ENCODE measurements around the gene WIPF2.
A peak's percentile ranks its signal among the peaks of the same experiment; 100 is the strongest.

WIPF2 gene, protein sequence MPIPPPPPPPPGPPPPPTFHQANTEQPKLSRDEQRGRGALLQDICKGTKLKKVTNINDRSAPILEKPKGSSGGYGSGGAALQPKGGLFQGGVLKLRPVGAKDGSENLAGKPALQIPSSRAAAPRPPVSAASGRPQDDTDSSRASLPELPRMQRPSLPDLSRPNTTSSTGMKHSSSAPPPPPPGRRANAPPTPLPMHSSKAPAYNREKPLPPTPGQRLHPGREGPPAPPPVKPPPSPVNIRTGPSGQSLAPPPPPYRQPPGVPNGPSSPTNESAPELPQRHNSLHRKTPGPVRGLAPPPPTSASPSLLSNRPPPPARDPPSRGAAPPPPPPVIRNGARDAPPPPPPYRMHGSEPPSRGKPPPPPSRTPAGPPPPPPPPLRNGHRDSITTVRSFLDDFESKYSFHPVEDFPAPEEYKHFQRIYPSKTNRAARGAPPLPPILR

DNA sequence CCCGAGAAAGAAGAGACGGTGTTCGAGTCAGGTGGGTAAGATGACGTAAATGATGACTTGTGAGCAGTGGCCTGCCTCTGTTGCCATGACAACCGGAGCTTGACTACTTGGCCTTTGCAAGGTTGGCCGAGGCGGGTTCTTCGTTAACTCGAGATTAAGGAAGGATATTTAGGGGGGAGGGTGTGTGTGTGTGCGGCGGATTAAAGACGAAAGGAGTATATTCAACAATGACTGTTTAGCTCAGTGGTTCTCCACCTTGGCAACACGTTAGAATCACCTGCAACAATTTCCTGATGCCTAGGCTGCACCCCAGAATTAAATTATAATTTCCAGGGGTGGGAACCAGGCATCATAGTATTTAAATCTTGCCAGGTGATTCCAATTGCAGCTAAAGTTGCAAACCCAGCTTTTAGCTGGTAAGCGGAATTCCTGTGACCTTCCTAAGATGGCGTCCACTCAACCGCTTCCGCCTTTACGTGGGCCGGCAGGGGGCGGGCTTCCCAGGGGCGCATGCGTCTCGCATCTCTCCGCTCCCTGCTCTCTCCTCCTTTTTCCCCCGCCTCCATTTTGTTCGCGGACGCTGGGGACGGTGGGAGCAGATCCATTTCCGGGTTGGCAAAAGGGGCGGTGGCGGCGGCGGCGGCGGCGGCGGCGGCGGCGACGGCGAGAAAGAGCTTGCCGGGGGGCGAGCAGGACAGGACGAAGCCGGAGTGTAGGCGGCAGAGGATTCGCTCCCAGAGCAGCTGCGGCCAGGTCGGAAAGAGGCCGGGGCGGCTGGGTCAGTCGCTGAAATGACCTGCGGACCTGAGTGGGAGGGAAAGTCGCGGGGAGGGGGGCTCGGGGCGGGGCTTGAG lies at the start of gene WIPF2:
Gene WIPF2 (plus strand): TSS at position 565 of the 854 bp plus-strand sequence. CDS start 37,156 bp downstream, outside the sequence.
- peak; percentile 97 for DNase-seq (ENCODE audit: low spot score)

DNA sequence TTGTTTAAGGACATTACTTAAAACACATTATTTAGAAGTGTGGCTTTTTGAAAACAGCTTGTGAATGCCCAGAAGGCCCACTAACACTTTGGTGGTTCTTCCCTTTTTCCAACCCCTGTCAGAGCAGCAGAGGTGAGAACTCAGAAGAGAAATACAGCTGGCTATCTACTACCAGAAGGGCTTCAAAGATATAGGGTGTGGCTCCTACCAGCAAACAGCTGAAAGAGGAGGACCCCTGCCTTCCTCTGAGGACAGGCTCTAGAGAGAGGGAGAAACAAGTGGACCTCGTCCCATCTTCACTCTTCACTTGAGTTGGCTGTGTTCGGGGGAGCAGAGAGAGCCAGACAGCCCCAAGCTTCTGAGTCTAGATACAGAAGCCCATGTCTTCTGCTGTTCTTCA lies 48.8 kb upstream of the WIPF2 start:
- DNase-seq (ENCODE audit: low spot score), result no peak

DNA sequence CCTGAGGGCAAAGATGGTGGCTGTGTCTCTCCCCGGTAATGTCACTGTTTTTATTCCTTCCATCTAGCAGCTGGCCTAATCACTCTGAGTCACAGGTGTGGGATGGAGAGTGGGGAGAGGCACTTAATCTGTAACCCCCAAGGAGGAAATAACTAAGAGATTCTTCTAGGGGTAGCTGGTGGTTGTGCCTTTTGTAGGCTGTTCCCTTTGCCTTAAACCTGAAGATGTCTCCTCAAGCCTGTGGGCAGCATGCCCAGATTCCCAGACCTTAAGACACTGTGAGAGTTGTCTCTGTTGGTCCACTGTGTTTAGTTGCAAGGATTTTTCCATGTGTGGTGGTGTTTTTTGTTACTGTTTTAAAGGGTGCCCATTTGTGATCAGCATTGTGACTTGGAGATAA lies 47.4 kb upstream of the WIPF2 start:
- no peak for DNase-seq (ENCODE audit: low spot score)

DNA sequence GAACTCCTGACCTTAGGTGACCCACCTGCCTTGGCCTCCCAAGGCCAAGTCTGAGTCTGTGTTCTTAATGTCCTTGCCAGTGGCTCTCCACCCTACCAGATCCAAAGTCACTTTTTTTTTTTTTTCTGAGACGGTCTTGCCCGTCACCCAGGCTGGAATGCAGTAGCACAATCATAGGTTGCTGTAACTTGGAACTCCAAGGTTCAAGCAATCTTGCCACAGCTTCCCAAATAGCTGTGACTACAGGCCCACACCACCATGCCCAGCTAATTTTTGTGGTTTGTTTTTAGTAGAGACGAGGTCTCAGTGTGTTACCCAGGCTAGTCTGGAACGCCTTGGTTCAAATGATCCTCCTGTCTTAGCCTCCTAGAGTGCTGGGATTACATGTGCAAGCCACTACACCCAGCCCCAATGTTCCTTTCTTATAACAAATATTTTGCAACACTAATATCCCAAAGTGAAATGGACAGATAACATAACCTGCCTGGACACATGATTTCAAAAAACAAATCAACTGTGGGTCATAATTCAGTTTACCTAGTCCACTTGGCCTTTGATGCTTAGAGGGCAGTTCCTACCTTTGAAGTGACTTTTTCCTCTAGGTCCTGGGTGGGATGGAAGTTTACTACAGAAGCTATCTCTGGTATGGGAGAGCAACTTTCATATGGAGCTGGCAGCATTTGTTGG lies 45.9 kb upstream of the WIPF2 start:
- DNase-seq (ENCODE audit: low spot score), result no peak

DNA sequence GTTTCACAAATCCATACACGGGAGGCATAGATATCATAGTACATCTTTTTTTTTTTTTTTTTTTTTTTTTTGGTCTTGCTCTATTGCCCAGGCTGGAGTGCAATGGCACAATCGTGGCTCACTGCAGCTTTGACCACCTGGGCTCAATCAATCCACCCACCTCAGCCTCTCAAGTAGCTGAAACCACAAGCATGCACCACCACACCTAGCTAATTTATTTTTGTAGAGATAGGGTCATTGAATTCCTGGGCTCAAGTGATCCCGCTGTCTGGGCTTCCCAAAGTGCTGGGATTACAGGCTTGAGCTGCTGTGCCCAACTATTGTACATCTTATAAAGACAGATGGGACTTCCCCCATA lies 45.3 kb upstream of the WIPF2 start:
- no peak for DNase-seq (ENCODE audit: low spot score)

DNA sequence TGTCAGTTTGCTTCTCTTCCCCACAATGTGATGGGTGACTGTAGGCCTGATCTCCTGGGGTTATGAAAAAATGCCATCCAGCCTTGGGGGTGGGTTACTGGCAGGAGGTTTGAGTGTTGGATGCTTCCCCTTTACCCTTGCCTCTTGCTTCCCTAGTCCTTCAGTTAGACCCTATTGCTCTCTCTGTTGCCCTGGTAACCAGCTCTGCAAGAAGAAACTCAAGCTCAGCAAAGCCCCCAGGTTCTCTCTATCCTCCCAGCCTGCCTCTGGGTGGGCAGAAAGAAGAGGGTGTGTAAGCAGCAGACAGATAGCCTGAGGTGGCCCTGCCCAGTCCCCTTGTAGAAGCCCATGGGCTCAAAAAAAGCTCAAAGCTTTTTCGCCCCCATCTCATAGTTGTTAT lies 44.6 kb upstream of the WIPF2 start:
- no peak for DNase-seq (ENCODE audit: low spot score)

DNA sequence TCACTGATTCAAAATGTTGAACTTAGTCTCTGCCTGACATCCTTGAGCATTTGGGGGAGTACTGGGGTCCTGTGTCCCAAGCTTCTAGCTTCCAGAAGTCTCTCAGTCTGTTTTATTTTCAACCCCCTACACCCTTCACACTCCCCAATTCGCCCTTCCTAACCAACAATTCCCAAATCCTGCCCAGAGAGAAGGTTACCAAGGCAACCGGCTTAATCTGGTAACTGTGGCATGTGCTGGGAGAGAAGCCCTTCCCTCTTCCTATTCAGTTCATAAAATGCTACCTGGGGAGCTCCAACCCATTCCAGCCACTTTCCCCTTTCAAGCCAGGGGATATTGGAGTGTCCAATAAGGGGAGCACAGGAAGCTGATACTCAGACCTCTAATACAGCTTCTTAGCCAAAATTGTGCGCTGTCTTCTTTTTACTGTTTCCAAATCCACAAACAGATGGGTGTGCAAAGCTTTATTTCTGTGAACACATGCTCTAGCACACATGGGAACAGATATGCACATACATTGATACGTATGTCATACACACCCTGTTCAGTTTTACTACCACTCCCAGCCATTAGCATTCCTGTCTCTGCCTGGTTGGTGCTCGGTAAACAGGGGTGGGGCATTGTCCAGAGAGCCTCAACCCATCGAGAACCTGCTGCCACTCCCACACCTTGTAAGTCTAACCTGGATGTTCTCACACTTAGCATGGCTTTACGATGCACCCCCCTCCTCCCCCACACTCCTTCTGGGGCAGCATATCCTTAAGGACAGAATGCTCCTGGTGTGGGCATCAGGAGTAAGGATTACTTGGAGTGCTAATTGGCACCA lies 43.0 kb upstream of the WIPF2 start:
- DNase-seq (ENCODE audit: low spot score), result no peak

DNA sequence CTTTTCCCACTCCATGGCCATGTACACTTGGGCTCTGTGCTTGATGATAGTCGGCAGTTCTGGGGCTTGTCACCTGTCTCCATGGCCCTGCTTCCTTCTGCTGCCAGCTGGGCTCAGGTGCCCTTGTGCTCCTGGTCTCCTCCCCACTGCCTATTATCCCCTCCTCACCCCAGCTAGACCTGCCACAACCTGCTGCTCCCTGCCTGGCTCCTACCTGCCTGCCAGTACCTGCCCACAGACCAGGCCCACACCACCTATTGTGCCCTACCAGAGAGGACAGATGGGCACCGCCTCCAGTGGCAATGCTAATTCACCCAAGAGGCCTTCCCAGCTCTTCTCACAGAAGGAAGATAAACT lies 42.4 kb upstream of the WIPF2 start:
- no peak for DNase-seq (ENCODE audit: low spot score)

DNA sequence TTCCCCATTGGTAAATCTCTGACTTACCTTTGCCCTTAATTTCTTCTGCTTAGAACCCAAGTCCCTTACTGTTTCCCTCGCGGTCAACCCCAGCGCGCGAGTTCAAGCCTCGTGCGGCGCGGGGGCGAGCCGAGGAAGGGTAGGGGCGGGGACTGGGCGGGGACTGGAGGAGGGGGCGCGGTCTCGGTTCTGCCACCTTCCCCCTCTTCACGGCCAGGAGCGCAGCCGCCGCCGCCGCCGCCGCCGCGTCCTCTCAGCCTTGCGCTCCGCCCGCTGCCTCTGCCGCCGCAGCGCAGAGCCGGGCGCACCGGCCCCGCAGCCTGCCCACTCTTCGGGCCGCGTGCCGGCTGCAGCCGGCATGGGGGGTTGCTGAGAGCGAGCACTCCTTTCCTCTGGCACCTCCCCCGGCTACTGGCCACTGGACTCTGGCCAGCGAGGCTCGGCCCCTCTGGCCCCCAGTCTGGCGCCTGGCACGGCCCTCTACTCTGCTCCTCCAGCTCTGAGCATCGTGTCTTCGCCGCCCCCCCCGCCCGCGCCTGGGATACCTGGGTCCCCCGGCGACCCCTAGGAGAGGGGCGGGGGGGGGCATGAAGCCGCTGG lies 41.7 kb upstream of the WIPF2 start, which contains the start of gene RAPGEFL1:
Gene RAPGEFL1 (plus strand): TSS at position 196 of the 600 bp plus-strand sequence. CDS start 392 bp downstream, at position 588.
- peak; percentile 75 for DNase-seq (ENCODE audit: low spot score)

DNA sequence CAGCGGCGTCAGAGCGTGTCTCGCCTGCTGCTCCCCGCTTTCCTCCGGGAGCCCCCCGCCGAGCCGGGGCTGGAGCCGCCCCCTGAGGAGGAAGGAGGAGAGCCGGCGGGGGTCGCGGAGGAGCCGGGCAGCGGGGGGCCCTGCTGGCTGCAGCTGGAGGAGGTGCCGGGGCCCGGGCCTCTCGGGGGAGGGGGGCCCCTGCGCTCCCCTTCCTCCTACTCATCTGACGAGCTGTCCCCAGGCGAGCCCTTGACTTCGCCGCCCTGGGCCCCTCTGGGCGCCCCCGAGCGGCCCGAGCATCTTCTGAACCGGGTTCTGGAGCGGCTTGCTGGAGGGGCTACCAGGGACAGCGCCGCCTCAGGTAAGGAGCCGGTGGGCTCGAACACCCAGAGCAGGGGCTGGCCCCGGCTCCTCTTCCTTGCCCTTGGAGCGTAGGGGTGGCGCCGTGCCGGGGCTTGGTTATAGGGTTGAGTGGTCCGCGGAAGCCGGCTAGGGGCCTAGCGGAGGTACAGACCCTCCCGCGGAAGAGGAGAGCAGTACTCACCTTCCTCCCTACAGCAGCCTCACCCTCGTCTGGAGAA lies 41.0 kb upstream of the WIPF2 start:
- DNase-seq (ENCODE audit: low spot score), result no peak

DNA sequence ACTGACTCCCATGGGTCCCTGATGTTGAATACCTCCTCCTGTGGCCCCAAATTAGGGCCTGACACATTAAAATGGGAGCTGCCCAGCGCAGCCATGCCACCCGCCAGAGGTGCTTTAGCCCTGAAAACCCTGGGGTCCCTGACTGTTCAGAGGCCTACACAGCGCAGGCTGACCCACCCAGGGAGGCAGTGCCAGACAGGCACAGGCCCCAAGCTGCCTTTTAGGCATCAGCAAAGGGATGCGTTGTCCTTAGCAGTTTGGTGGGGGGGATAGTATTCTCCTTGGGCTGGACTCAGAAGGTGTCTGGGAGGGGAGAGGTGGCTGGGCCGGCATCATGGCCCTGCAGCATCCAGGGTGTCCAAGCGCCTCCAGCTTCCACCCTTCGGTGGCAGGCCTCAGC lies 40.4 kb upstream of the WIPF2 start:
- no peak for DNase-seq (ENCODE audit: low spot score)

DNA sequence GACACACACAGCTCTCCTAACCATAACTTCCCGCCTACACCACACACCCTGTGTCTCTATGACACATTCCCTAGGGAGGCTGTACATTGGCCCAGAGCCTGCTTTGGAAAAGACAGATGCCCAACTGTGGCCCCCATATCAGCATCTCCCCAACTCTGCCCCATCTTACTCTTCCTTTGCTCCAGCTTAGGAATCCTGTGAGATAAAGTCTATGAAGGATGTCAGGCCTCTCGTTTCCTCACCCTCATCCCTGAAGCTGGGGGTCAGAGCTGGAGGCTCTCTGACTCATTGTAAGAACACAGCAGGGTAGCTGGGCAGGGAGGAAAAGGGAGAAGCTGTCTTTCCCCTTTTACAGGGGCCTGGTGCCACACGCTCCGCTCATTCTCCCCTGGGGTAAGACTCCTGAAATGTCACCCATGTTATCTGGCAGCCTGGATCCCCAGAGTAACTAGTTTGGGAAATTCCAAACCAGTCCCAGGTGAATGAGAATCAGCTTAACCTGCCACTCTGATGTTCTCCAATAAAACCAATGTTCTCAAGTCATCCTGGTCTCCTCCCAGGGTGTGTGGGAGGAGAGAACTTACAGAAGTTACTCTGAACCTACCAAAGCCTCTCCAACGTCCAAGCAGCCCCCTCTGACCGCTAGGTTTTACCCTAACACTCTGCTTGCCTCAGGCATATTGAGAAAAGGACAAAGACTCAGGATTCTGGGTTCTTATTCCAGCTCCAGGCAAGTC lies 39.0 kb upstream of the WIPF2 start:
- DNase-seq (ENCODE audit: low spot score), result no peak

DNA sequence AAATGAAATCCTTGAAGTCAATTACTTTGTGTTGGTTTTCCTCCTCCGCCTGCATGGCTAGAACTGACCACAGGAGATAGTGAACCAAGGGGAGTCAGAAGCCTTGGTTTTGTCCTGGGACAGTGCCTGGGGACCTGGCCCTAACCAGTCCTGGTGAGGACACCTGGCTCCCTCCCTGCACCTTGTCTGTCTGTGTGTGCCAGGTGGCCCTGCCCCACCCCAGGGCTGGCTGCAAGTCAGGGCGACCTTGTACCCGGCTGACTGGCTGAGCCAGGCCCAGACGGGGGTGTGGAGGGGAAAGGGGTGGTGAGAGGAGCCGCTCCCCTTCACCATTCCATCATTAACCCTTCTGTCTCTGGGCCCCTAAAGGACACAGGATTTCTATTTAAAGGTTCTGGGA lies 38.4 kb upstream of the WIPF2 start:
- no peak for DNase-seq (ENCODE audit: low spot score)

DNA sequence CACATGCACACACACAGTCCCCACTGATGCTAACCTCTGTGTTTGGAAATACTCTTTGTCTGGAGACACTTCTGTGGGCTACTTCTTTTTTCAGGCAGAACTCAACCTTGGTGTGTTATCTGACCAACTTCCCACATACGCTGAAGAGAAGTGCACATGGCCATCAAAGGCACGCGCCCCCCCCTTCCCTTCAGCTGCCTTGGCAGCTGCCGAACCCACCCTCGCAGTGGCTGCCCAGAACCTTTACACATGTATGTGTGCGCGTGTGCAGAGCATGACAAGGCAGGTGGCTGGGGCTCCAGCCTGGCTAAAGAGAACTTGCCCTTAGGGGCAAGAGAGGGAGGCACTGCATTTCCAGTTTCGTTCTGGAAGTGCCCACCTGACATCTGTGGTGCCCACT lies 37.9 kb upstream of the WIPF2 start:
- DNase-seq (ENCODE audit: low spot score), result no peak

DNA sequence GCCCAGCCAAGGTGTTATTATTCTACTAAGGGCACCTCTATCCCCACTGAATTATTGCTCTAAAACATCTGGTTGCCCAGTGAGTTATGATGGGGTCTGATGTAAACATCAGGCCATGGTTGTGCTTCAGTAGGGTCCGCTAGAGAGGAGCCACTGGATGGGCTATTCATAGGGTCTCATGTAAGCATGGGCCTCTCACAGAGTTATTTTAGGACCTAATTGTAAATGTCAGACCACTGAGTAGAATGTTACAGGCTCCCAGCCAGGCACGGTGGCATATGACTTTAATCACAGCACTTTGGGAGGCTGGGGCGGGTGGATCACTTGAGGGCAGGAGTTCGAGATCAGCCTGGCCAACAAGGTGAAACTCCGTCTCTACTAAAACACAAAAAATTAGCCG lies 36.5 kb upstream of the WIPF2 start:
- DNase-seq (ENCODE audit: low spot score), result no peak

DNA sequence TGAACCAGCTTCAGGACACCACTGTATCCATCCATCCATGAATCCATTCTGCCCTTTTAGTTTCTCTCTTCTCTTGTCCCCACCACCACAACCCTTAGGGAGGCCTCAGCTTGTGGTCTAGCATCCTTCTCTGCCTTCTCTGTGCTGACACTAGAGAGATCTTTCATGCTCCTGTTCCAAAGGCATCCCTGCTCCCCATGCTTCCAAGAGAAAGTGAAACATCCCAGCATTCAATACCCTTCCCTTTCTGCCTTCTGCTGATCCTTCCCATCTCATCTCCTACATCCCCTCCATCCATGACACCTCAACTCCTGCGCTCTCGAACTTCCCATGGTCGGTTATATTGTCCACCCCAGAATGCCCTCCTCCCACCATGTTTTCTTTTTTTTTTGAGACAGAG lies 31.9 kb upstream of the WIPF2 start:
- no peak for DNase-seq (ENCODE audit: low spot score)

DNA sequence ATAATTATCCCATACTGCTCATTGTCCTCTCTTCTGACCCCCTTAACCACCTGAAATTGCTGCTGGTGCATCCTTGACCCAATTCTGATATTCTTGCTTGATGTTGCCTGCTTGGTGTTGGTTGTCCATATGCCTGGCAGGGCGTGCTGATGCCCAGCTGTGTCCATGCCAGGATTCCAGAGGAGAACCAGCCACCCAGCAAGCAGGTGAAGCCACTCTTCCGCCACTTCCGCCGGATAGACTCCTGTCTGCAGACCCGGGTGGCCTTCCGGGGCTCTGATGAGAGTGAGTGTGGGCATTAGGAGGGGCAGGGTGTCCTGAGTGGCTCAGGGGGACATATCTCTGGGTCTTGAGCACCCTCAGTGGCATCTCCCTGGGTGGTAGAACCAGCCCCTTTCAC lies 30.4 kb upstream of the WIPF2 start:
- no peak for DNase-seq (ENCODE audit: low spot score)

DNA sequence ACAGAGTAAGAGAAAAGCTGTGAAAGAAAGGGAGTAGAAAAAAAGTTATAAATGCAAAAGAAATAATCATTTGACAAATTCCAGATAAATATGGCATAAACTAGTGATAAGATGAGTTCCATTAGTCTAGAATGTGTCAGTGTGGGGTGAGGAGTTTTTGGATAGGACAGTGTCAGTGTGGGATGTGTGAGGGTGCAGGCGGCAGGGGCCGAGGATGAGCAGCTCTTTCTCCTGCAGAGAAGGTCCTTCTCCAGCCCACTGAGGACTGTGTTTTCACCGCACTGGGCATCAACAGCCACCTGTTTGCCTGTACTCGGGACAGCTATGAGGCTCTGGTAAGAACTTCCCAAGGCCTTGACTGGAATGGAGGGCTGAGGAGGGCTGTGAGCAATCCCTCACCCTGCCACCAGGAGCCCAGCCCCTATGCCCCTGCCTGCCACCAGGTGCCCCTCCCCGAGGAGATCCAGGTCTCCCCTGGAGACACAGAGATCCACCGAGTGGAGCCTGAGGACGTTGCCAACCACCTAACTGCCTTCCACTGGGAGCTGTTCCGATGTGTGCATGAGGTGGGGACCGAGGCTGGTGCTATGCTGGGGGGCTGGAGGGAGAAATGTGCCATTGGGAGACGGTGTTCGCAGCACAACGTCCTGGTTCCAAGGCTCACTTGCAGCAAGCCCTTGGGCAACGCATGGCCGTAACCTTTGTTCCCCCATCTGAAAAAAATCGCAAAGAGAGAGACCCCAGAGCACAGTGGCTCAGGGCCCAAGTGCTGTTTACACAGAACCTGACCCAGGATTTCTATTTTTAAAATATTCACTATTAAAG lies 28.7 kb upstream of the WIPF2 start:
- no peak for DNase-seq (ENCODE audit: low spot score)
